Measurements from ENCODE around the gene CCDC18.
"Not testable (repeated sequence)": the region's sequence is repeated elsewhere in the genome, so short reads cannot be mapped to it uniquely, and the experiment has no call there.

CCDC18 gene

DNA sequence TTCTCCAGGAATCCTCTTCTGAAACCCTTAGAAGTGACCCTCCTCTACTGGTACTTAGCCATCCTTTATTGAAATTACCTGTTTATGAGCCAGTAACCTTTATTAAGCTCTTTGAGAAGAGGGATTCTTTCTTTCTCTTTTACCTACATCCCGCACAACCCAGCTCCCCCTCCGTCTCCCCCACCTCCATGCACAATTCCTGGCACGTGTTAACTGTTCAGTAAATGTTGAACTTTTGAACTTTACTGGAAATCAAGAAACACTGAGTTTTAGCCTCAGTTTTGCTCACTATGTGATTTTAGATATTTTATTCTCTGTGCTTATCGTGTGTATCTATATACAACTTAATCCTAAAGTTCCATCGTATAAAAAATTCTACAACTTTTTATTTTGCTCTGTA, 2.1 kb upstream of the CCDC18 start:
- DNase-seq: no peak

DNA sequence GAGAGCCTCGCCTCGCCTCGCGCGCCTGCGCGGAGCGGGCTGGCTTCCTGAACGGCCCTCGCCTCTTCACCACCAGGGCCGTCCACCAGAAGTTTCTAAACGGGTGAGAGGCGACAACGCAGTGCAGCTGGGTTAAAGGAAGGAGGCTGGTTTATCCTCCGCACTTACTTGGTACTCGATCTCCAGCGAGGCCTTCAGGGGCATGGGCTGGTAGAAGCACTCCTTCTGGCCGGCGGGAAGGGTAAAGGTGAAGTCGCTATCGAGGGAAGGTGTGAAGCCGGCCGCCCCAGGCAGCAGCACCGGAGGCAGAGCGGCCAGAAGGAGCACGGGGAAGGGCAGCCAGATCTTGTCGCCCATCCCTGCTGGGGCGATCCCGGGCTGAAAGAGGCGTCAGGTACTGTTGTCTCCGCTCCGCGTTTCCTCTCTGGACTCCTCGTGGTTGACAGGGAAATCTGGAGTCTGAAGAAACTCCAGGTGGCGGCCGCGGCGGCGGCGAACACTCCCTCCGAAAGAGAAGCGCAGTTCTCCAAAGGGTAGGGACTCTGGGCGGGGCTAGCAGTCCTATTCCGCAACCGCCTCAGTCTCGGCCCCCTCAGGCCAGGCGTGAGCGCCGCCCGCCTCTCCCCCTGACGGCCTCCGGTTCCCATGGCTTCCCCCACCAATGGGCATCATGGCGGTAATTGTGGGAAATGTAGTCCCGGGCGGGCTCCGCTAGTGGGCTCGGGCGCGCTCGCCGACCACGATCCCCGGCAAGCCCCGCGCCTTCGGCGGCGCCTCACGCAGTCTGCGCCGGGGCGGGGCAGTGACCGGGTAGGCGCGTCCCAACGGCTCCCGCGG, 420 bp upstream of the CCDC18 start, which contains the start of gene TMED5:
TSS of gene TMED5 (minus strand) at position 528 of the 837 bp plus-strand sequence. CDS start at position 357, 171 bp downstream.
- DNase-seq: peak; percentile 98

DNA sequence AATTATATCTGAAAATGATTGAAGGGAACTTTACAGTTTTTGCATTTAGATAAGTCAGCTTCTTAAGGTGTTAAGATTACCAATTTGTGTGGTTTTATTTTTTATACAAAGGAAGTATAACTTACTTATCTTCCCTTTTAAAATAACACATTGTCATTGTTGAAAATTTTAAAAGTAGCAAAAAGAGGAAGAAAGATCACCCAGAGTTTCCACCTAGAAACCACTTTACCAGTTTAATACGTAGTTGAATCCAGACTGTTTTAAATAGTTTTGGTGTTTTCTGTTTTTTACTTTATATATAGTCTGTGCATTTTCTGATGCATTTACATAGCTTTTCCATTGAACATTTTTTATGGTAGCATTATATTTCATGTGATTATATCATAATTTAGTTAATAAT, 6.1 kb downstream of the CCDC18 start:
- no peak for DNase-seq

DNA sequence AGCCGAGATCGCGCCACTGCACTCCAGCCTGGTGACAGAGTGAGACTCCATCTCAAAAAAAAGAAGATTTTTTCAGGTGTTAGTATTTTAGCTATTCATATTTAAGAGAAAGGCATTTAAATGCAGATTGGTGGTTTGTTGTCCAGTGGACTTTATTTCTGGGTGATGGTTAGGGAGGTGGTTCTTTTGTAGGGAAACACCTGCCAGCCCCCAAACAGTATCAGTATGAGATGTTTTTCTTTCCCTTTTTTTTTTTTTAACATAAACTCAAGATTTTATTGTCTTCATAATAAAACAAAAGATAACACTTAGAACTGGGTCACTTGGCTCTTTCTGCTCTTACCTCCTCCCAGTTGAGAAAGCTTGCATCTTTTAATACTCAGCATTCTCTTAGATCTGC, 9.9 kb downstream of the CCDC18 start:
- DNase-seq: no peak

DNA sequence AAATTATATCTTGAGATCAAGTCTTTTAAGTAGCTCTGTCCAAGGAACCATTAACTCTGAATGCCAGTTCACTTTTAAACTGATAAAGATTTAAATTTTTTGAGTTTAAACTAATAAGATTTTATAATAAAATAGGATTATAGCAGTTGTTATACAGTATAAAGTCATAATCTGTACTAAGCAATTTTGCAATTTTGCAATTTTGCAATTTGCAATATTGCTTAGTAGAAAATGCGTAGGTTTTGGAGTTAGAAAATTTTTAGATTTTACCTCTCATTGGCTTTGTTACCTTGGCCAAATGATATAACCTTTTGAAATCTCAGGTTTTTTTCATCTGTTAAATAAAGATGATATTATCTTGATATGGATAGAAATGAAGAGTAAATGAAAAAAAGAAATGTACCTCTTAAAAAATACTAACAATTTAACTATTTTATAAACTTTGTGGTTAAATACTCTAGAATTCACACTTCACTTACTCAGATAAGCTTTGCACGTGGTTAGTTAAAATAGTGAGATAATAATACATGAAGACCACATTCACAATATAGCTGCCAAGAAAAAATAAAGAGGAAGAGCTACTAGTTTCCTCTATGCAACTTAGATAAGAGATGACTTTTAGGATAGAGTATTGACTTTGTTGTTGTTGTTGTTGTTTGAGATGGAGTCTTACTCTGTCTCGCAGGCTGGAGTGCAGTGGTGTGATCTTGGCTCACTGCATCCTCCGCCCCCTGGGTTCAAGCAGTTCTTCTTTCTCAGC, 13.9 kb downstream of the CCDC18 start:
- no peak for DNase-seq

DNA sequence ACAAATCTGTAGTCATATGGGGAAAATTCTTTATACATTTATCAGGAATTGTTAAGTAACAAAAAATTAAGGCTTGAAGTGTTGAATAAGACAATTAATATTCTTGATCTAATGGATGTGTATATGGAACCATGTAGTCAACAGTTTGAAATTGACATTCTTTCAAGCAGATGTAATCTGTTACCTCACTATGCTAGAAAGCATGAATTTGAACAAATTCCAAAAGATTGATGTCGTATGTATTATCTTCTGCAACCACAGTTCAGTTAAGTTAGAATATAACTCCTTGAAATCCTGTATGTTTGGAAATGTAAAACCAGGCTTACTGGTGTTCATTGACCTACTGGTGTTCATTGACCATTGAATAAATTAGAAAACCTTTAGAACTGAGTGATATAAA, 16.1 kb downstream of the CCDC18 start:
- DNase-seq: no peak

DNA sequence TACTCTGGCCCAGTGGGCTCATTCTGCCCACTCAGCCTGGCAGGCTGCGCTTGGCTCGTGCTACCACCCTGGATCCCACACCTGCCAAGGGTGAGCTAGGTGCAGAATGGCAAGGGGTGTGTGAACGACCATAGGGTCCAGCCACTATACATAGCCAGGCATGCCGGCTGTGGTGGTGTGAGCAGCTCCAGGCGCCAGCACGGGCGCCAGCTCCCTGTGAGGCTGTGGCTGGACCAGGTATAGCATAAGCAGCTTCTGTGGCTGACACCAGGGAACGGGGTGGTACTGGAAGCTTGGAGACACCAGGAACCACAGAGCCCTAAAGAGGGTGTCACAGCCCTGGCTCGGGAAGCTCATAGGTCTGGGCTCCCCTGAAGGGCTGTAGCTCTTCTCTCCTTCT, 18.6 kb downstream of the CCDC18 start:
- no peak for DNase-seq

DNA sequence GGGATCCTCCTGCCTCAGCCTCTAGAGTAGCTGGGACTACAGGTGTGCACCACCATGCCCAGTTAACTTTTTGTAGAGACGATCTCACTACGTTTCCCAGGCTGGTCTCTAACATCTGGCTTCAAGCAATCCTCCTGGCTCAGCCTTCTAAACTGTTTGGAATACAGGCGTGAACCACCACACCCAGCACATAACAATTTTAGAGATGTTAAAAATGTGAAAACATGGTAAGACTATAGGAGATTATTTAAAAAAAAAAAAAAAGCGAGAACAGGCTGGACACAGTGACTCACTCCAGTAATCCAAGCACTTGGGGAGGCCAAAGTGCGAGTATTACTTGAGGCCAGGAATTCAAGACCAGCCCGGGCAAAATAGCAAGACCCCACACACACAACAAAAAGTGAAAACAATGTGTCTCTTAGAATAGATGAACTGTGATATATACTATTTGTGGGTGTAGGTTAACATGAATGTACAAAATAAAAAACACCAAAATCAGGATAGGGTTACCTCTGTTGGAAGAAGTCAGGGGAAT, 19.6 kb downstream of the CCDC18 start:
- no peak for DNase-seq

DNA sequence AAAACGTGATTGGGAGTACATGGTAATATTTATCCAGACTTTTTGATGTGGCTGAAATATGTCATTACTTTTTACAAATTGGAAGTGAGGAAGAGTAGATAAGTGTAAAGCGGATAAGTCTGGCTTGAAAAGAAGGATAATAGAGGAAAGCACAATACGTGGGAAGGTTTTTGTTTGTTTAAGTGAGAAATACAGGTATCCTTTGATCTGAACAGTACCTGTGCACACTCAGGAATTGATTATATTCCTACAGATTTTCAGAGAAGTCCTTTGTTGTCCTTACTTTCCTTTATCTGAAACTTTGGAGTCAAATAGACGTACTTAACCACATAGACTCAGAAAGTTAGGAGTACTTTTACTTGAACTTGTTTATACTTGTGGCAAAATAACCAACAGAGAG, 20.2 kb downstream of the CCDC18 start:
- no peak for DNase-seq

DNA sequence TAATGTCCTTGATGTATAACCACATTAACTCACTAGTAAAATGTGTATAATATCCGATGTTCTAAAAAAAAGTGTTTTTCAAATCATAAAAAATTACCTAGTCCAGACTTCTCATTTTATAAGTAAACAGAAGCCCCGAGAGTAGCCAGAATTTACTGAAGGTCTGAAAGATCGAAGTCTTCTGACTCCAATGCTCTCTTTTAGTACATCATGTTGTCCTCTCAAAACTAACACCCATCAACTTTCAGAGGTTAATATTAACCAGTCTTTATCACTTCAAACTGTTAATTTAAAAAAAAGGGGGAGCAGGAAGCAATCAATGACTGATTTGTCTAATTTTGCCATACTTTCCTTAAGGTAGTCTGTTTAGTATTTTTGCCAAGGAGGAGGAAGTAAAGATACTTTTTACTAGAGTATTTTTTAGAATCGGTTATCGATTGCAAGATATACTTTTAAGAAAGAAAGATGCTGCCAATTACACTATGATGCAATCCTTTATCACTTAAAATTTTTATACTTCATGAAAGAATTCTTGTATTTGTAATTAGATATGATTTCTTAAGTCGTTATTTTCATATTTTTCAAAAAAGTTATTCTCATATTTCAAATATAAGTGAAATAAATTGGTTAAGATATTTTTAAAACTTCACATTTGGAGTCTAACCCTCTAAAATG, 25.5 kb downstream of the CCDC18 start:
- no peak for DNase-seq

DNA sequence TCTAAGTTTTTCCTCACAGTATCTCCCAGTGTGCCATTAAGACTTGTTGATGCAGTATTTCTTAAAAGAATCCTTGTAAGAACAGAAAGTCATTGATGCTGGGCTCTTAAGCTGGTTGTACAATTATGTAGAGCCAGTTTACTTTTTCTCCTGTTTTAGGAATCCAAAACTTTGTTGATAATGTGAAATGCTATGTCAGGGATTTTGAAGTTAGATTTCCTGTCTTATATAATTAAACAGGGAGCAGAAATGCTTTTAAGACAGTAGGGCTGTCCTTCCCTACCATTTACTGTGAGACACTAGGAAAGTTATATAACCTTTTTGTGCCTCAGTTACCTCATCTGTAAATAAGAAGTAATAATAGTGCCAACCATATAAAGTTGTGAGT, 26.0 kb downstream of the CCDC18 start:
- DNase-seq: no peak

DNA sequence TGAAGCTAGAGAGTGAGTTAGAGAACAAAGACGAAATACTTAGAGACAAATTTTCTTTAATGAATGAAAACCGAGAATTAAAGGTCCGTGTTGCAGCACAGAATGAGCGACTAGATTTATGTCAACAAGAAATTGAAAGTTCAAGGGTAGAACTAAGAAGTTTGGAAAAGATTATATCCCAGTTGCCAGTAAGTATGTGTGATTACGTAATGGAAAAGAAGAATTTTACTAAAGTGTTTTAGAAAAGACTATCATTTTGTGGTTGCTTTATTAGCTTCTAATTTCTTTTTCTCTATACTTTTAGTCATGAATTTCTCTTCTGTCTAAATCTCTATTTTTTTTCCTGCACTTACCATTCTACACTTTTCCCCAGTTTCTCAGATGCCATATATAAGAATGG, 26.7 kb downstream of the CCDC18 start:
- DNase-seq: no peak

DNA sequence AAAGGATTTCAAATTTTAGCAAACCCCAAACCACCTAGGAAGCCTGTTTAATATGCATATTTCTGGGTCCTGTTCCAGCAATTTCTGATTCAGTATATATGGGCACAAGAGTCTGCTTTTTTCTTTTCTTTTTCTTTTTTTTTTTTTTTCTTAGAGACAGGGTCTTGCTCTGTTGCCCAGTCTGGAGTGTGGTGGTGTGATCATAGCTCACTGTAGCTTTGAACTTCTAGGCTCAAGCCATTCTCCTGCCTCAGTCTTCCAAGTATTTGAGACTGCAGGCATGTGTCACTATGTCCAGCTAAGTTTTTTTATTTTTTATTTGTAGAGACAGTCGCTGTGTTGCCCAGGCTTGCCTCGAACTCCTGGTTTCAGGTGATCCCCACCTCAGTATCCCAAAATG, 34.8 kb downstream of the CCDC18 start:
- no peak for DNase-seq

DNA sequence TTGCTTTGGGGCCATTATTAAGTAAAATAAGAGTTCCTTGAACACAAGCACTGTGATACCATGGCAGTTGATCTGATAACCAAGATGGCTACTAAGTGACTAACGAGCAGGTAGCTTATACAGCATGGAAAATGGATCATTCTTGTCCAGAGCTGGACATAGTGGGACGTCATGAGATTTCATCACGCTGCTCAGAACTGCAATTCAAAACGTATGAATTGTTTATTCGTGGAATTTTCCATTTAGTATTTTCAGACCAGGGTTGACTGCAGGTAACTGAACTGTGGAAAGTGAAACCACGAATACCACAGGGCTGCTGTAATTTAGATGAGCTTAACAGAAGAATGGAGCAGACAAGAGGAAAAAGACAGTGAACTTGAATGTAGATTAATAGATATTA, 38.9 kb downstream of the CCDC18 start:
- DNase-seq: peak; percentile 8

DNA sequence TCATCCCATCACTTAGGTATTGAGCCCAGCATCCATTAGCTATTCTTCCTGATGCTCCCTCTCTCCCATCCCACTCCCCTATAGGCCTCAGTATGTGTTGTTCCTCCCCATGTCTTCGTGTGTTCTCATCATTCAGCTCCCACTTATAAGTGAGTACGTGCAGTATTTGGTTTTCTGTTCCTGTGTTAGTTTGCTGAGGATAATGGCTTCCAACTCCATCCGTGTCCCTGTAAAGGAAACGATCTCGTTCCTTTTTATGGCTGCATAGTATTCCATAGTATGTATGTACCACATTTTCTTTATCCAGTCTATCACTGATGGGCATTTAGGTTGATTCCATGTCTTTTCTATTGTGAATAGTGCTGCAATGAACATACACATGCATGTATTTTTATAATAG, 40.2 kb downstream of the CCDC18 start:
- not testable (repeated sequence) for DNase-seq

DNA sequence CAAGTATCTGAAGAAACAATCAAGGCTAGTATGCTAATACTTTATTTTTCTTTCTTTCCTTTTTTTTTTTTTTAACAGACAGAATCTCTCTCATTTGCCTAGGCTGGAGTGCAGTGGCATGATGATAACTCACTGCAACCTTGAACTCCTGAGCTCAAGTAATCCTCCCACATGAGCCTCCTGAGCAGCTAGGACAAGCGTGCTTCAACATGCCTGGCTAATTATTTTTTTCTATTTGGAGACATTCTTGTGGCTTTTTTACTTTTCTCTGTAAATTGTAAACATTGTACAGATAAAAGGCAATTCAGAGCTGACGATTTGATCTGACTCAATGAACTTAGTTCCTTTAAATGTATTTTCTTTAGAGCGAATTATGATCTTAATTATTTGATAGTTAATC, 41.4 kb downstream of the CCDC18 start:
- no peak for DNase-seq

DNA sequence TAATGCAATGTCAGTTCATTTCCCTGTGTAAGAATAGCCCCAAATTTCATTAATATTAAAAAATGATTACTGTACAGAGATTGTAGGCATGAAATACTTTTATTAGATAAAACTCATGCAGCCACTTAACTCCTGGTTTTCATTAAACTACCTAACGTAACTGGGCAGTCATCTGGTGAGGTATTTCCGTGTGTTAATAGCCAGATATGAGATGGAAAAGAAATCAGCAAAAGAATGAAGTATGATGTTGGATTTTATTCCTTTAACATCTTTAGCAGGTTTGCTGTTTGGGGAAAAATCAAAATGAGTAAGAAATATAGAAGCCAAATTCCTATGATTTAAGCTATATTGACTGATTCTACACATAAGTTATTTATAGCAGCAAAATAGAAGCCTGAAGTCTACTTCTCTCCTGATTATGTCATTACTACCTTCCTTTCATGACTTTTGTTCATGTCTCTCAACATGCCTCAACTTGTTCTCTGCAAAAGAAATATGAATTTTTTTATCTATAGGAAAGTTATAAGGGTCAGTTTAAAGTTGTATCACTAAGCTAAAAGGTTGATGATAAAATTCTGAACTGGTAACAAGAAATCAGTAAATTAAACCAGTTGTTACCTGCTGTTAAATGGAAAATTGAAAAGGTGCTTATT, 42.6 kb downstream of the CCDC18 start:
- no peak for DNase-seq

DNA sequence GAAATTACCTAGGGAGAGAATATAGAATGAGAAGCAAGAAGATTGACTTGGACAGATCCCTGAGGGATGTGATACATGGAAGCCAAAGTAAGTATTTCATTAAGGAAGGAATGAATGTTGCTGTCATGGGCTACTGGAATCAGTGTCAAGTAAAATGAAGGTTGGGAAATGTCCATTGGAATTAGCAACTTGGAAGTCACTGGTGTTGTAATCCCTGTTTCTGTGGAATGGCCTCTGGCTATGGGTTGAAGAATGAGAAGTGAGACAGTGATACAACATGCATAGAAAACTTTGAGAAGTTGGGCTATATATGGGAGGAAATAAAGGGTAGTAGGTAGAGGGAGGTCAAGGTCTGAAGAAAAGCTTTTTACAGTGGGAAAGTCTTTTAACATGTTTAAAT, 54.7 kb downstream of the CCDC18 start:
- DNase-seq: no peak

DNA sequence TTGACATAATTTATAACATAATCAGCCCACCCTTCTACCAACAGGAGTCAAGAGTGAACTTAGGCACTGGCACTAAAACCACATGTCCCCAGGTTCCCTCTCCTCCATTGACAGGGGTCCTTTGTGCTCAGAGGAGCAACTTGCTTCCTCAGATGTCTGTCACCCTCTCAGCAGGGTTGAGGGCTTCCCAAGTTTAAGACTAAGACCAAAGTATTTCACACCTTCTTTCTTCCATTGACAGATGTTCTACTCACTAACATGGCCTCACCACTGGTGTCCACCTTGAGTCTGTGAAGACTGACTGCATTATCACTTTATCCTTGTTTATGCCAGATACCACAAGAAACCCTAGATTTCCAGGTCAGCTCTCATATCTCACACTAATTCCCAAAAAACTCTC, 56.5 kb downstream of the CCDC18 start:
- DNase-seq: no peak

DNA sequence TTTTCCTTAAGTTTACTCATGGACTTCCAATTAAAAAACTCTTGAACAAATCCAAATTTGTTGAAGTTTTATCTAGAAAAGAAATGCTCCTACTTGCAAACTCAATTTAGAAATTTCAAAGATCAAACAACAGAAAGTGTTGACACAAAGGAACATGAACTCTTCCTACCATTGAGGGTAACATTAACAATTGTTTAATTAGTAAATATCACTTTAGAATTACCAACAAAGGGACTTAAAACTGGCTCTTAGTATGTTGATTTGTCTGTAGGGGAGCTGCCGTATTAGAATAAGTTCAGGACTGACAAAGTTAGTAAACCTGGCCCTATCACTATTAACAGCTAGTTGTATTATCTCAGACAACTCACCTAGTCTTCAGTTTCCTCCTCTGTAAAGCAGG, 57.9 kb downstream of the CCDC18 start:
- DNase-seq: no peak

DNA sequence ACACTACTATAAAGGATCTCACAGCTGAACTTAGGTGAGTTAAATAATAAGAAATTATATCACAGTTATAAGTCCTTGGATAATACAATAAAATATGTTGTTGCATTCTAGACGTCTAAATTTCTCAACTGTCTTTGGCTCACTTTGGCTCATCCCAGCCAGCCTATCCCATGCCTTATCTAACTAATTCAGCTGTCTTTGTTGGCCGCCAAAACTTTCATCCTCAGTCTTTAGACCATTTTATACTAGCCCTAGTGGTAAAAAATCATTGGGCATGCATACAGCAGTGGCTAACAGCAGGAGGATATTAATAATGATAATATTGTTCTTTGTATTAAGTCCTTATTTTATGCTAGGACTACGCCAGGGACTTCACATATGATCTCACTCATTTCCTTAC, 59.3 kb downstream of the CCDC18 start:
- no peak for DNase-seq

DNA sequence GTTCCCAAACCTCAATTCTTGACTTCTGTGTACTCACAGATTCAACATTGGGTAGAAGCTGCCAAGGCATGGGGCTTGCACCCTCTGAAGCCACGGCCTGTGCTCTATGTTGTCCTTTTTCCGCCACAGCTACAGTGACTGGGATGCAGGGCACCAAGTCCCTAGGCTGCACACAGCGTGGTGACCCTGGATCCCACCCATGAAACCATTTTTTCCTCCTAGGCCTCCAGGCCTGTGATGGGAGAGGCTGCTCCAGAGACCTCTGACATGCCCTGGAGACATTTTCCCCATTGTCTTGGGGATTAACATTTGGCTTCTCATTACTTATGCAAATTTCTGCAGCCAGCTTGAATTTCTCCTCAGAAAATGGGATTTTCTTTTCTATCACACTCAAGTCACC, 62.7 kb downstream of the CCDC18 start:
- DNase-seq: not testable (repeated sequence)
